ENCODE data around the gene EPB41L3. TPM values are rescaled to one million over a fixed set of nuclear protein-coding genes. Genes with fewer than 3 reads are reported as not detected.

The EPB41L3 gene
- polyA plus RNA-seq, 2 of the 4 experiments (the other 2 are of a cell fraction) = 0.46 to 1.00 TPM

- no peak for TF ChIP-seq CTCF (IDR thresholded peaks at IDR 0.05)
These were observed 40.1 kb downstream of the EPB41L3 start (continued) for GRCh38 chr18:5503740-5504139.

- no peak for TF ChIP-seq EHMT2 (IDR thresholded peaks at IDR 0.05; ENCODE audit: low read depth)
- TF ChIP-seq REST (IDR thresholded peaks at IDR 0.05) = no peak
- TF ChIP-seq EP300 (IDR thresholded peaks at IDR 0.05) = no peak
- TF ChIP-seq CTCF (IDR thresholded peaks at IDR 0.05) = no peak
- FAIRE-seq (no peak), ATAC-seq (no peak), DNase-seq (ENCODE audit: low read depth in 1 of 2, low spot score in 1 of 2) (no peak)
- 3% methylated on average over 7 of the region's 7 CpGs for WGBS (ENCODE audit: missing lambda C conversion rate)
- H3K4me2 ChIP-seq = no peak overlapping the region
- POLR2A ChIA-PET = no interaction called here
- no peak overlapping the region for H3K4me3 ChIP-seq
- H3K4me1 ChIP-seq = no peaks in the 10 kb centered on the region
- CTCF ChIA-PET = no interaction called here
- no peaks in the 10 kb centered on the region for H3K9me3 ChIP-seq
- H3K27ac ChIP-seq = no peak overlapping the region
These were observed 43.4 kb downstream of the EPB41L3 start for GRCh38 chr18:5500158-5500939.

GRCh38 chr18:5498452-5498851 is 45.3 kb downstream of the EPB41L3 start:
- DNase-seq (ENCODE audit: low read depth in 1 of 2, low spot score in 1 of 2) (no peak), FAIRE-seq (no peak), ATAC-seq (no peak)
- TF ChIP-seq SREBF2 (IDR thresholded peaks at IDR 0.05) = no peak
- TF ChIP-seq POLR2A (IDR thresholded peaks at IDR 0.05; ENCODE audit: low read length) = no peak
- no peak for TF ChIP-seq JUNB (IDR thresholded peaks at IDR 0.05)
- no peak for TF ChIP-seq ZNF302 (CRISPR knock-in tag; IDR thresholded peaks at IDR 0.05)
- CTCF ChIA-PET = no interaction called here
- no peak overlapping the region for H3K27ac ChIP-seq
- 29% methylated on average over 5 of the region's 6 CpGs for WGBS (ENCODE audit: missing lambda C conversion rate)
- H3K4me3 ChIP-seq = no peak overlapping the region
- no peak overlapping the region for H3K4me2 ChIP-seq
- no peaks in the 10 kb centered on the region for H3K4me1 ChIP-seq
- POLR2A ChIA-PET = no interaction called here
- no peaks in the 10 kb centered on the region for H3K9me3 ChIP-seq

- DNase-seq (ENCODE audit: low read depth in 1 of 2, low spot score in 1 of 2) = no peak
- POLR2A ChIA-PET = no interaction called here
- Histone ChIP-seq H3K4me2 (no peak overlapping the region), H3K9me3 (no peaks in the 10 kb centered on the region), H3K27ac (no peak overlapping the region), H3K4me1 (no peaks in the 10 kb centered on the region), H3K4me3 (no peak overlapping the region)
- TF ChIP-seq CTCF (IDR thresholded peaks at IDR 0.05) = no peak
- TF ChIP-seq CHD4 (IDR thresholded peaks at IDR 0.05; ENCODE audit: borderline replicate concordance) = no peak
- no peak for TF ChIP-seq ZFP36 (IDR thresholded peaks at IDR 0.05; ENCODE audit: borderline replicate concordance, partially characterized antibody)
- TF ChIP-seq CEBPB (IDR thresholded peaks at IDR 0.05) = no peak
- no peak for TF ChIP-seq BHLHE40 (IDR thresholded peaks at IDR 0.05; ENCODE audit: low read depth, low read length)
- no peak for TF ChIP-seq EP300 (IDR thresholded peaks at IDR 0.05)
- no peak for TF ChIP-seq HDAC2 (IDR thresholded peaks at IDR 0.05)
- no peak for TF ChIP-seq PHF8 (IDR thresholded peaks at IDR 0.05; ENCODE audit: borderline replicate concordance, low read depth)
- TF ChIP-seq HOXB5 (CRISPR knock-in tag; IDR thresholded peaks at IDR 0.05) = no peak
- no peak for TF ChIP-seq CBX2 (IDR thresholded peaks at IDR 0.05; ENCODE audit: borderline replicate concordance, low read depth)
- no peak for ATAC-seq
- CTCF ChIA-PET = no interaction called here
- 35% methylated on average over 2 of the region's 2 CpGs for WGBS (ENCODE audit: missing lambda C conversion rate)
- no peak for FAIRE-seq
These were observed 47.5 kb downstream of the EPB41L3 start for GRCh38 chr18:5496305-5496704.

Measured in A549 (cell line).